Choroid plexus epithelial cell (primary cell): ENCODE data around the gene PRLR.
A peak's percentile ranks its signal among the peaks of the same experiment; 100 is the strongest.
"Not testable (repeated sequence)": the region's sequence is repeated elsewhere in the genome, so short reads cannot be mapped to it uniquely, and the experiment has no call there.

Experiments used
- DNase-seq: peaks from one replicate; pipeline ENCODE4 v3.0.0-alpha.2; 2010; ENCODE audit warnings: low read depth
- H3K4me3 ChIP-seq: 2 replicates; pipeline ENCODE4 v1.5.1; 2011; ENCODE audit warnings: low read depth, mild to moderate bottlenecking, control low read depth, low read length, moderate library complexity
- TF ChIP-seq, protein P1 (sequence below): conservative IDR thresholded peaks from 2 replicates; pipeline ENCODE4 v1.5.1; 2011; ENCODE audit warnings: low read depth, mild to moderate bottlenecking, control low read depth, inconsistent platforms, low read length, moderate library complexity

PRLR gene

DNA sequence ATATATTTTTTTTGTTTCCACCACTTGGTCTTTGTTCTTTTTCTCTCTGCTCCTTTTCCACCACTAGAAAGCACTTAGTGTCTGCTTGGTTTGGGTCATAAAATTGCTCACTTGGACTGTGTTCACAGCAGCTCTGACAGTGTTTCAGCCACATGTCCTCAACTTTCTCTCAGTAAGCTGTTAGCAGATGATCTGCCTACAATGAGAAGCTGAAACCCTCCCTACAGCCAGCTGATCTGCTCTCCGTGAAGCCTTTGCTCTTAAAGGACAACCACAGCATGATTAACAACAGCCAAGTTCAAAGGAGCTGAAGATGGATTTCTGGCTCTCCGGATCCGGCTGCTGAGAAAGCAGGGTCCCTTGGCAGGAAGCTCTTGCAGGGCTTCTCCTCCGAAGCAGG, 31.6 kb downstream of the PRLR start:
- DNase-seq: peak; percentile 67

DNA sequence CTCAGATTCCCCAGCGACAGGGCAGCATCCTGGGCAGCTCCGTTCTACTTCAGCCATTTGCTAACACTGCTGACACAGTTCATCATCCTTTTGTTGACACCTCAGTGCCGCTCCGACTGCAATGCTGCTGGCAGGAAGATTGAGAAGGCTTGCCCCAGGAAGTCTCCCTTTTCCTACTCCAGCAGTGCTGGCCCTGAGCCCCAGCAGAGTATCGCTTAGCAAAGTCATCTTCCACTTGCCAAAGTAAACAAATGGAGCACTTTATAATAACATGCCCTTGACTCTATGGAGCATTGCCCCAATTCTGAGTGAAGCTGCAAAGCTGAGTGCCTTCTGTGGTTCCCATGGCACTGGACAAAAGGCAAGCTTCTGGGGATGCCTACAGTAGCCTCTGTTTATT, 32.2 kb downstream of the PRLR start:
- TF ChIP-seq, protein P1, sequence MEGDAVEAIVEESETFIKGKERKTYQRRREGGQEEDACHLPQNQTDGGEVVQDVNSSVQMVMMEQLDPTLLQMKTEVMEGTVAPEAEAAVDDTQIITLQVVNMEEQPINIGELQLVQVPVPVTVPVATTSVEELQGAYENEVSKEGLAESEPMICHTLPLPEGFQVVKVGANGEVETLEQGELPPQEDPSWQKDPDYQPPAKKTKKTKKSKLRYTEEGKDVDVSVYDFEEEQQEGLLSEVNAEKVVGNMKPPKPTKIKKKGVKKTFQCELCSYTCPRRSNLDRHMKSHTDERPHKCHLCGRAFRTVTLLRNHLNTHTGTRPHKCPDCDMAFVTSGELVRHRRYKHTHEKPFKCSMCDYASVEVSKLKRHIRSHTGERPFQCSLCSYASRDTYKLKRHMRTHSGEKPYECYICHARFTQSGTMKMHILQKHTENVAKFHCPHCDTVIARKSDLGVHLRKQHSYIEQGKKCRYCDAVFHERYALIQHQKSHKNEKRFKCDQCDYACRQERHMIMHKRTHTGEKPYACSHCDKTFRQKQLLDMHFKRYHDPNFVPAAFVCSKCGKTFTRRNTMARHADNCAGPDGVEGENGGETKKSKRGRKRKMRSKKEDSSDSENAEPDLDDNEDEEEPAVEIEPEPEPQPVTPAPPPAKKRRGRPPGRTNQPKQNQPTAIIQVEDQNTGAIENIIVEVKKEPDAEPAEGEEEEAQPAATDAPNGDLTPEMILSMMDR: no peak
- no peak overlapping the region for H3K4me3 ChIP-seq
- DNase-seq: peak; percentile 72

More for the DNA sequence above, 31.6 kb downstream of the PRLR start:
- H3K4me3 ChIP-seq: no peak overlapping the region
- TF ChIP-seq, protein P1: no peak

DNA sequence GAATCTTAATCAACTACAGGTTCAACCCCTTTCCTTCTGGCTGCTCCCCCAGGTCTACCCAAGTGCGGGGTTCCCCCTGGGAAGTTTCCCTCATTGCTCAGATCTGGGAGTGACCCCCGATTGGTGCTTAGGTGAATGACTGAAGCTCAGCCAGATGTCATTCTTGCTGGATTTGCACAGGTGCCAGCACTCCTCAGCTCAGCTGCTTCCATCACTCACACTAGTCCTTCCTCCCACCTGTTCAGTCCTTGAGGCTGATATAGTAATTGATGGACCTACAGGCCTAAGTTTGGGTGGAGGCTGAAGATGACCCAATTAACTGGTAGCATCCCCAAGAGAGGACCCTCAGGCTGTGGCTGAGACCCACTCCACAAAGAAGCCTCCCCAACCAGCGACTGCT, 32.9 kb downstream of the PRLR start:
- H3K4me3 ChIP-seq: no peak overlapping the region
- DNase-seq: no peak
- TF ChIP-seq, protein P1: no peak

DNA sequence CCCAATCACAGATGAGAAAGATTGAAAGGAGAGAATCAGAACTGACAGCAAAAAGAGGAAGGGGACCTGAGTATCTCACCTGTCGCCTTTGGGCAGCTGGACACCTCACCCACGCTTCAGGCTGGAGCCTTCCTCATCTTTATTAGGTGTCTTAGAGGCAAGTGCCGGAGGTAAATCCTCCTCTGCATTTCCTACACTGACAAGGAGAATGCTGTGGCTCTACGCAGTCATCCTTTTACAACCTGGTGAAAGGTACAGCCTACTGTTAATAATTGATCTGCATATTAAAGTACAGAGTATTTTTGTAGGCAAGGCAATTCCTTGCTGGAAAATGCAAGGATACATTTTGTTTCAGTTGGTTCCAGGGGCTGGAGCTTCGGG, 34.8 kb downstream of the PRLR start:
- TF ChIP-seq, protein P1: no peak
- H3K4me3 ChIP-seq: no peak overlapping the region

DNA sequence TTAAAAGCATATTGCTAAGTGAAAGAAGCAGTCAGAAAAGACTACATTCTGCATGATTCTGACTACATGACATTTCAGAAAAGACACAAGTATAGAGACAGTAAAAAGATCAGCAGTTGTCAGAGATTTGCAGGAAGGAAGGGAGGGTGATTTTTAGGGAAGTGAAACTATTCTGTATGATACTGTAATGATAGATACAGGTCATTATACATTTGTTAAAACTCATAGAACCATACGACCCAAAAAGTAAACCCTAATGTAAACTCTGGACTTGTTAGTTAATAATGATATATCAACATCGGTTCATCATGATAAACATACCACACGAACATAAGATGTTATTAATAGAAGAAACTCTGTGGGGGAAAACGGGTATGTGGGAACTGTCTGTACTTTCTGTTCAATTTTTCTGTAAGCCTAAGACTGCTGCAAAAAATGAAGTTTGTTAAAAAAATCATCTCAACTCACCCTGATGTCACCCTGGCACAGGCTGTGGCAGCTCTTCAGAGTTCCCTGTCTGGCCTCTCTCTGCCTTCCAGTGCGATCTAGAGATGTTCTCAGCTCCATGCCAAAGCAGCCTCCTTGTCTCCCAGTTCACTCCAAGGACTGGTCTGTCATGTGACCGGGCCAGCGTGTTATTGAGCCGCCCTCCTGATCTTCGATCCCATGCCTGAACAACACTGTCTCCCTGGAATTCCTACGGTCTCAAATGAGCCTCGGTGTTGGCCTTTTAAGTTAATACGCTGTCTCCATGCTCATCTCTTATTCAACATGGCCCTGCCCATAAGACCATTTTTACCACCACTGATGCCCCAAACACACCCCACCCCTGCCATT, 35.4 kb downstream of the PRLR start:
- TF ChIP-seq, protein P1: no peak
- DNase-seq: no peak
- no peak overlapping the region for H3K4me3 ChIP-seq

More for the DNA sequence above, 34.8 kb downstream of the PRLR start:
- no peak for DNase-seq

DNA sequence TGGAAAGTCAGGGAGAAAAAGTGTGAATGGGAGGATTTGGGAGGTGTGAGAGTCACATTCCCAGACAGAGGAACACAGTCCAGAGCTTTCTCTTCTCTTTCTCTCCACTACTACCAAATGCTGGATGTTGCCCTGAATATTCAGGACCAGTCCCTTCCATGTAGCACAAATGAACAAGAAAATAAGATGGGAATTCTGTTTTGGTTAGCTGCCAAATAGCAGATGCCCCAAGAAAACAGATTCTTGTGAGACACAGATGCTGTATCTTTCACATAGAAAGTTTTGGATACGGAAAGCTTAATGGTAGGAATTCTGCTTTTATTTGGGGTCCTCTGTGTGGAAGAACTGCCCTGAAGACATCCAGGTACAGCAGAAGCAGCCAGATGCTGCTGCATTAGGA, 37.8 kb downstream of the PRLR start:
- TF ChIP-seq, protein P1: no peak
- no peak for DNase-seq
- no peak overlapping the region for H3K4me3 ChIP-seq

DNA sequence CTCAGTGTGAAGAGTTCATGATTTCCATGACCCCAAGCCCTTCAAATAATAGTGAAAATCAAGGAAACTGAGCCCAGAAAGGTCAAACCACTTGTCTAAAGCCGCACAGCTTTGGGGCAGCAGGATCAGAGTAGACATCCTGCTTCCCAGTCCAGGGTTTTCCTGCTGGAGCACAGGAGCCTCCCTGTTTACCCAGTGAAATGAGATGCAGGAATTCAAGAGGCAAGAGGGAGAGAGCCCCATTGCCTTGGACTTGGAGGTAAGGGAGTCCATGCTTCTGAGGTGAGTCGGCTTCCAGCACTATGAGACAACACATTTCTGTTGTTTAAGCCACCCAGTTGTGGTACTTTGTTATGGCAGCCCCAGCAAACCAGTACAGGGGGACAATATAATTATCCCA, 40.5 kb downstream of the PRLR start:
- DNase-seq, H3K4me3 ChIP-seq: not testable (repeated sequence)
